Thyroid gland (tissue), 4 donors: ENCODE measurements around the gene MAGEA9B. TPM values are rescaled to one million over a fixed set of nuclear protein-coding genes. Genes with fewer than 3 reads are reported as not detected.
"Not testable (repeated sequence)": the region's sequence is repeated elsewhere in the genome, so short reads cannot be mapped to it uniquely, and the experiment has no call there.

Experiments used
- DNase-seq, 2 donors: peaks; one replicate each; pipeline ENCODE4 v3.0.0-alpha.2; 2019
- H3K27ac ChIP-seq, 3 donors: fragments of 200-600 bp; sonication (generic); 1 replicate in 2 of 3; 2 replicates in 1 of 3; pipeline ENCODE4 v1.5.1; 2016 to 2019; ENCODE audit warnings: mild to moderate bottlenecking in 1 of 3, moderate library complexity in 1 of 3
- H3K27me3 ChIP-seq: fragments of 200-600 bp; sonication (generic); one replicate; pipeline ENCODE4 v1.5.1; 2019
- H3K36me3 ChIP-seq, 2 donors: fragments of 200-600 bp; sonication (generic); one replicate each; pipeline ENCODE4 v1.5.1; 2016 to 2019
- H3K4me1 ChIP-seq, 2 donors: fragments of 200-600 bp; sonication (generic); one replicate each; pipeline ENCODE4 v1.5.1; 2017 to 2019
- H3K4me3 ChIP-seq, 3 donors: fragments of 200-600 bp; sonication (generic); replicated peaks in 1 of 3; 1 replicate in 2 of 3; 2 replicates in 1 of 3; pipeline ENCODE4 v1.5.1; 2016; ENCODE audit warnings: mild to moderate bottlenecking in 1 of 3
- H3K9me3 ChIP-seq: fragments of 200-600 bp; sonication (generic); one replicate; pipeline ENCODE4 v1.5.1; 2017
- CTCF ChIP-seq, 6 experiments: fragments of 200-600 bp in 3 of 6; fragments of 450-650 bp in 3 of 6; sonication (generic) in 3 of 6; IDR thresholded peaks; one replicate each; pipeline ENCODE4 v1.5.1; 2016 to 2019; ENCODE audit warnings: antibody characterized with exemption in 6 of 6, mild to moderate bottlenecking in 2 of 6, inconsistent platforms in 1 of 6, moderate library complexity in 1 of 6
- POLR2A ChIP-seq, 2 donors: fragments of 450-650 bp; IDR thresholded peaks; one replicate each; pipeline ENCODE4 v1.6.1; 2017; ENCODE audit warnings: antibody characterized with exemption in 2 of 2, mild to moderate bottlenecking in 2 of 2, moderate library complexity in 1 of 2
- WGBS, 2 donors: methylation state at CpG; one replicate each; pipeline ENCODE4 v1.1.5; 2017; 5-methylcytosine and 5-hydroxymethylcytosine counted together
- intact Hi-C: fragments of 100-400 bp; cut with DNase I; formaldehyde crosslinking; loops from one replicate; pipeline ENCODE4 v1.15.1; 2023
- total RNA-seq, 4 donors: library from RNA; depleted of rRNA; stranded (reverse); fragments of >200 nt; gene quantifications; one replicate each; pipeline ENCODE4 v1.2.3, GENCODE V29; 2016

Gene MAGEA9B
- total RNA-seq, 4 donors from 2014 or later = not detected

DNA sequence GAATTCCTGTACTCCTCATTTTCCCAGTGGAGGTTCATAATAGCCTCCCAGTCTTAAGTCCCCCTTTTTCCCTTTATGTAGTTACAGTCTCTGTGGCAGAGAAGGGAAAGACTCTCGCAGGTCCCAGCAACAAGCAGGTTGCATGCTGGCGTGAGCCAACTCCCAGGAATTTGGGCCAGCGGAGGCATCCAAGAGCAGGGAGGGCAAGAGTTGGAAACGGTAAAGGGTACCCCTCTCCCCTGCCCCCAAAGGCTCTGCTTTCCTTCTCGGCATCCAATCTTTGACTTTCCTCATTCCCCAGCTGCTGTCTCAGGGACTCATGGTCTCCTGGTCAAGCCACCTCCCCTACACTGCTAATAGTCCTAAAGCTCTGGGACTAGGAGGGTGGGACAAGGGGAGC, 23.3 kb upstream of the MAGEA9B start:
- no peak overlapping the region for H3K4me3 ChIP-seq
- H3K9me3 ChIP-seq = no peaks in the 10 kb centered on the region
- 95 to 97% methylated on average over 4 to 5 of the region's 5 CpGs for WGBS, 2 donors
- TF ChIP-seq POLR2A (IDR thresholded peaks at IDR 0.05) = no peak
- TF ChIP-seq CTCF (IDR thresholded peaks at IDR 0.05) = no peak
- DNase-seq = no peak
- no peak overlapping the region for H3K27ac ChIP-seq
- H3K27me3 ChIP-seq = no peaks in the 10 kb centered on the region
- intact Hi-C loops = no loop called here
- H3K4me1 ChIP-seq = no peaks in the 10 kb centered on the region
- no peaks in the 10 kb centered on the region for H3K36me3 ChIP-seq

DNA sequence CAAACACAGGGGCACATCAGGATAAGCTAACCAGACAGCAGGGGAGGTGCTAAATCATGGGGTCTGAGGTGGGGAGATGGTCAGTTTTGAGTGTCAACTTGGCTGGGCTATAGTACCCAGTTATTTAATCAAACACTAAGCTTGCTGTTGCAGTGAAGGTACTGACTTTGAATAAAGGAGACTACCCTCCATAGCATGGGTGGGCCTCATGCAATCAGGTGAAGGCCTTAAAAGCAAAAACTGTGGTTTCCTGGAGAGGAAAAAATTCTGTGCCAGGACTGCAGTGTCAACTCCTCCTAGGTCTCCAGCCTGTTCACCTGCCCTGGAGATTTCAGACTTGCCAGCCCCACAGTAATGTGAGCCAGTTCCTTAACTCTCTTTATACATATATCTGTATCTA, 20.4 kb upstream of the MAGEA9B start:
- H3K4me3 ChIP-seq = no peak overlapping the region
- no peaks in the 10 kb centered on the region for H3K27me3 ChIP-seq
- H3K36me3 ChIP-seq = no peaks in the 10 kb centered on the region
- intact Hi-C loops = no loop called here
- TF ChIP-seq POLR2A (IDR thresholded peaks at IDR 0.05) = no peak
- TF ChIP-seq CTCF (IDR thresholded peaks at IDR 0.05) = no peak
- DNase-seq = no peak
- H3K4me1 ChIP-seq = no peaks in the 10 kb centered on the region
- H3K27ac ChIP-seq = no peak overlapping the region
- no peaks in the 10 kb centered on the region for H3K9me3 ChIP-seq

- H3K36me3 ChIP-seq, H3K27me3 ChIP-seq, H3K4me1 ChIP-seq, intact Hi-C loops, H3K27ac ChIP-seq, H3K9me3 ChIP-seq, DNase-seq, H3K4me3 ChIP-seq: not testable (repeated sequence)
- 93% methylated on average over 7 of the region's 7 CpGs for WGBS, 2 donors
These were observed 18.1 kb upstream of the MAGEA9B start for GRCh38 chrX:149605248-149605885.

GRCh38 chrX:149598603-149599002, 11.3 kb upstream of the MAGEA9B start:
- H3K36me3 ChIP-seq, H3K27ac ChIP-seq, H3K9me3 ChIP-seq, H3K4me3 ChIP-seq, intact Hi-C loops, DNase-seq, H3K4me1 ChIP-seq, H3K27me3 ChIP-seq: not testable (repeated sequence)
- WGBS, 2 donors = no CpG with 5 or more reads among the region's 11 CpGs

- H3K4me3 ChIP-seq, DNase-seq, H3K36me3 ChIP-seq, H3K27me3 ChIP-seq, intact Hi-C loops, H3K4me1 ChIP-seq, H3K9me3 ChIP-seq, H3K27ac ChIP-seq: not testable (repeated sequence)
- no CpG with 5 or more reads among the region's 7 CpGs for WGBS, 2 donors
These were observed 8.7 kb upstream of the MAGEA9B start for GRCh38 chrX:149595943-149596342.

- H3K4me1 ChIP-seq, H3K27me3 ChIP-seq, H3K4me3 ChIP-seq, H3K27ac ChIP-seq, H3K36me3 ChIP-seq, DNase-seq, H3K9me3 ChIP-seq, intact Hi-C loops: not testable (repeated sequence)
- no CpG with 5 or more reads among the region's 17 CpGs for whole genome bisulfite sequencing, 2 donors
These were observed 8.0 kb upstream of the MAGEA9B start, which contains the start of gene HSFX2 for GRCh38 chrX:149595214-149595613. Gene HSFX2, minus strand, starts transcription at chrX:149595314. Its CDS starts 614 bp downstream, at chrX:149594700.

DNA sequence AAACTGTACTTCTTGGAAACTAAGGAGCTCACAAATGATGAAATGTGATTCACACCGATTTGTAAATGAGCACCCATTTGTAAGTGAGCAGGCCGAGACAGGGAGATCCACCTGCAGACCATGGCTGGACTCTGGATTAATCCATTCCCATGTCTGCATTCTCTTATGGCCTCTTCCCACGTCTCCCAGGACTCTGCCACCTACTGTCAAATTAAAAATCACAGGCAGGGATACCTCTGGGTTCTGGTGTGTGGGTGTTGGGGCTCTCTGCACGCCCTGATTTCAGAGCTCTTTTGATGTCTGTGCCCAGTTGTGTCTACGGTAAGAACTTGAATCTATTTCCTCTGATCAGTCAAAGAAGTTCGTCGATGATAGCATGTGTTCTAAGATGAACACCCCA, 3.7 kb upstream of the MAGEA9B start:
- no CpG with 5 or more reads among the region's 7 CpGs for WGBS, 2 donors
- H3K36me3 ChIP-seq, H3K9me3 ChIP-seq, DNase-seq, H3K27me3 ChIP-seq, H3K4me1 ChIP-seq, H3K27ac ChIP-seq, H3K4me3 ChIP-seq, intact Hi-C loops: not testable (repeated sequence)

GRCh38 chrX:149585631-149586030, 1.6 kb downstream of the MAGEA9B start:
- H3K27ac ChIP-seq, H3K9me3 ChIP-seq, H3K4me1 ChIP-seq, H3K27me3 ChIP-seq, H3K4me3 ChIP-seq, intact Hi-C loops, DNase-seq, H3K36me3 ChIP-seq: not testable (repeated sequence)
- no CpG with 5 or more reads among the region's 17 CpGs for WGBS, 2 donors

- H3K4me3 ChIP-seq, intact Hi-C loops, H3K27ac ChIP-seq, H3K36me3 ChIP-seq, H3K9me3 ChIP-seq, H3K4me1 ChIP-seq, H3K27me3 ChIP-seq, DNase-seq: not testable (repeated sequence)
- no CpG with 5 or more reads among the region's 1 CpG for WGBS, 2 donors
These were observed 13.8 kb downstream of the MAGEA9B start for GRCh38 chrX:149573456-149573855.
